HepG2 (cell line): ENCODE data around the gene SNX30. TPM values are rescaled to one million over a fixed set of nuclear protein-coding genes. Genes with fewer than 3 reads are reported as not detected.

Experiments used
- ATAC-seq: fragments of 200-7000 bp; cut with Tn5 transposase; 3 replicates; pipeline ENCODE4 v1.9.1; 2020; ENCODE audit warnings: mild to moderate bottlenecking, moderate library complexity
- BruUV-seq: library from RNA; stranded (reverse); fragments of 400-500 nt; replicated peaks from 2 replicates; lab custom pipeline; 2021; lab: Mats Ljungman, UMichigan
- CTCF ChIA-PET: fragments of 300-600 bp; formaldehyde crosslinking; extraction: SDS; loops from one replicate; lab custom pipeline; 2021; ENCODE audit warnings: low total read pairs, inconsistent platforms, low intra/inter-chr PET ratio; lab: Yijun Ruan, JAX
- POLR2A ChIA-PET: fragments of 350-600 bp; sonication (Branson Sonifier 250); formaldehyde crosslinking; loops from one replicate; lab custom pipeline; 2020; ENCODE audit warnings: antibody characterized with exemption, inconsistent platforms; lab: Yijun Ruan, JAX
- DNase-seq: peaks from one replicate; pipeline ENCODE4 v3.0.0-alpha.2; 2015; ENCODE audit warnings: low spot score
- FAIRE-seq: peaks from 3 replicates; lab custom pipeline; 2011; peaks lifted over from hg19 to GRCh38; lab: Jason Lieb, UNC
- H2AFZ ChIP-seq: one replicate; pipeline ENCODE4 v1.6.1; 2011; ENCODE audit warnings: low read length, inconsistent platforms
- H3K27ac ChIP-seq: fragments of 300-600 bp; 3 replicates; pipeline ENCODE4 v1.8.0; 2011; ENCODE audit warnings: mixed run types, mild to moderate bottlenecking, mixed read lengths, low read length, inconsistent platforms; ENCODE audit not compliant: insufficient read depth; ENCODE audit errors: extremely low read length
- H3K27me3 ChIP-seq, 2 experiments: fragments of 200-600 bp in 1 of 2; 2 replicates in 1 of 2; 3 replicates in 1 of 2; pipeline versions ENCODE4 v1.6.0 to v1.8.0; 2011; ENCODE audit warnings: low read length in 2 of 2, mild to moderate bottlenecking in 2 of 2, moderate library complexity in 2 of 2, inconsistent platforms in 1 of 2; ENCODE audit not compliant: insufficient read depth in 2 of 2, control insufficient read depth in 1 of 2
- H3K36me3 ChIP-seq, 2 experiments: fragments of 200-600 bp in 1 of 2; replicated peaks in 1 of 2; 2 replicates in 1 of 2; 3 replicates in 1 of 2; pipeline versions ENCODE4 v1.5.1 to v1.8.0; 2011; ENCODE audit warnings: low read length in 2 of 2, inconsistent platforms in 1 of 2; ENCODE audit not compliant: insufficient read depth in 2 of 2, control insufficient read depth in 1 of 2
- H3K4me1 ChIP-seq: 2 replicates; pipeline ENCODE4 v1.5.1; 2012; ENCODE audit warnings: low read length, inconsistent platforms; ENCODE audit not compliant: insufficient read depth
- H3K4me2 ChIP-seq: 2 replicates; pipeline ENCODE4 v1.6.0; 2011; ENCODE audit warnings: low read depth, low read length, inconsistent platforms
- H3K4me3 ChIP-seq, 3 experiments: fragments of 200-600 bp in 1 of 3; sonication (generic), shearing (Covaris generic) in 1 of 3; replicated peaks in 1 of 3; 2 replicates each; pipeline ENCODE4 v1.5.1; 2011 to 2016; ENCODE audit warnings: low read length in 3 of 3, inconsistent platforms in 2 of 3, low read depth in 2 of 3, mild to moderate bottlenecking in 2 of 3, control low read depth in 1 of 3, mixed read lengths in 1 of 3; ENCODE audit not compliant: insufficient read depth in 1 of 3
- H3K79me2 ChIP-seq: one replicate; pipeline ENCODE4 v1.6.1; 2011; ENCODE audit warnings: low read length, inconsistent platforms; ENCODE audit not compliant: insufficient read depth
- H3K9ac ChIP-seq: 2 replicates; pipeline ENCODE4 v1.6.0; 2011; ENCODE audit warnings: mild to moderate bottlenecking, low read depth, low read length, inconsistent platforms; ENCODE audit not compliant: insufficient read depth
- H3K9me3 ChIP-seq: 2 replicates; pipeline ENCODE4 v1.5.1; 2012; ENCODE audit warnings: mild to moderate bottlenecking, low read length
- H4K20me1 ChIP-seq: 2 replicates; pipeline ENCODE4 v1.6.0; 2011; ENCODE audit warnings: inconsistent platforms, mild to moderate bottlenecking, low read length, moderate library complexity; ENCODE audit not compliant: insufficient read depth
- CEBPG ChIP-seq: IDR thresholded peaks from 2 replicates; pipeline ENCODE4 v1.6.1; 2016
- HIC2 ChIP-seq: sonication (generic); formaldehyde crosslinking; IDR thresholded peaks from 2 replicates; pipeline ENCODE4 v1.9.0; 2022; ENCODE audit warnings: low read depth, missing genetic modification reagents
- HOMEZ ChIP-seq: IDR thresholded peaks from 2 replicates; pipeline ENCODE4 v1.6.1; 2016; ENCODE audit warnings: low read depth
- KAT7 ChIP-seq: IDR thresholded peaks from 2 replicates; pipeline ENCODE4 v1.6.1; 2018; ENCODE audit warnings: borderline replicate concordance, missing compliant biosample characterization
- MTA3 ChIP-seq: sonication (generic); formaldehyde crosslinking; IDR thresholded peaks from 2 replicates; pipeline ENCODE4 v1.4.0; 2020; ENCODE audit warnings: missing genetic modification reagents
- SMAD9 ChIP-seq: sonication (generic); formaldehyde crosslinking; IDR thresholded peaks from 2 replicates; pipeline ENCODE4 v1.5.1; 2020; ENCODE audit warnings: mild to moderate bottlenecking, missing genetic modification reagents
- ZNF574 ChIP-seq: sonication (generic); formaldehyde crosslinking; IDR thresholded peaks from 2 replicates; pipeline ENCODE4 v1.4.0; 2020; ENCODE audit warnings: missing genetic modification reagents
- ZXDC ChIP-seq: sonication (generic); formaldehyde crosslinking; IDR thresholded peaks from 2 replicates; pipeline ENCODE4 v1.5.0; 2020; ENCODE audit warnings: mild to moderate bottlenecking, missing genetic modification reagents
- WGBS: methylation state at CpG from one replicate; pipeline ENCODE4 v1.1.6; 2017; ENCODE audit warnings: low lambda C conversion rate; 5-methylcytosine and 5-hydroxymethylcytosine counted together
- in situ Hi-C: cut with HindIII; loops from 2 replicates; pipeline ENCODE4 v1.10.0; 2017; ENCODE audit warnings: low pct_unique_long_range_greater_than_20kb; ENCODE audit not compliant: extremely low pct_ligation_motif_present
- intact Hi-C: fragments of 100-400 bp; cut with micrococcal nuclease; formaldehyde crosslinking; loops from one replicate; pipeline ENCODE4 v1.10.0; 2022; ENCODE audit not compliant: unreplicated experiment
- polyA plus RNA-seq, 8 experiments: library from polyadenylated mRNA; depleted of rRNA in 3 of 8; stranded (reverse) in 7 of 8; unstranded in 1 of 8; fragments of >200 nt; fragmentation: Illumina TruSeq in 4 of 8; extraction: Trizol in 4 of 8; gene quantifications; 2 replicates each; pipeline versions ENCODE4 v1.2.1 to v1.2.3, GENCODE V29; 2011 to 2016; ENCODE audit warnings: low read depth in 4 of 8, missing spikeins in 1 of 8, mixed read lengths in 1 of 8; ENCODE audit not compliant: insufficient read depth in 1 of 8
- total RNA-seq, 5 experiments: library from RNA; depleted of rRNA; stranded (reverse); fragments of >200 nt; fragmentation: Illumina TruSeq; extraction: Trizol; gene quantifications; 2 replicates each; pipeline ENCODE4 v1.2.3, GENCODE V29; 2016; ENCODE audit warnings: low read depth in 1 of 5

Gene SNX30
- total and polyA plus RNA-seq, 2 of the 13 experiments (the other 11 are each of a cell fraction or from before 2014, with no cell fraction given): 4.4 to 12.4 TPM

GRCh38 chr9:112753725-112754124 is 3.2 kb downstream of the SNX30 start:
- H3K9ac ChIP-seq: no peak overlapping the region
- CTCF ChIA-PET: no interaction called here

More at GRCh38 chr9:112753725-112754124, 3.2 kb downstream of the SNX30 start:
- Histone ChIP-seq H2AFZ (no peak overlapping the region), H3K4me2 (no peak overlapping the region), H3K27me3 (no peaks in the 10 kb centered on the region; a peak in 1 of 5 replicates), H4K20me1 (no peaks in the 10 kb centered on the region), H3K79me2 (peaks cover 35% of the 10 kb centered on the region), H3K4me3 (no peak overlapping the region), H3K9me3 (no peaks in the 10 kb centered on the region), H3K27ac (no peak overlapping the region), H3K36me3 (no peaks in the 10 kb centered on the region), H3K4me1 (peaks cover 54% of the 10 kb centered on the region)
- WGBS: 90% methylated on average over 2 of the region's 2 CpGs
- POLR2A ChIA-PET: interaction anchor here (1.0 to 6.0 kb wide), 2 partner anchors 11 to 21 kb away, joined by 4 to 32 read pairs; no protein-coding TSS in a partner anchor
- ATAC-seq (no peak), FAIRE-seq (no peak), DNase-seq (no peak)
- intact Hi-C loops: no loop called here
- TF ChIP-seq HIC2 (CRISPR knock-in tag) (no peak), ZNF574 (no peak), ZXDC (CRISPR knock-in tag) (no peak), CEBPG (CRISPR knock-in tag) (no peak), HOMEZ (no peak), MTA3 (CRISPR knock-in tag) (no peak), KAT7 (CRISPR knock-in tag) (no peak), SMAD9 (CRISPR knock-in tag) (no peak)
- BruUV-seq: no TSS peak
- in situ Hi-C loops: no loop called here
